ENCODE measurements around the gene ATG7. TPM values are rescaled to one million over a fixed set of nuclear protein-coding genes. Genes with fewer than 3 reads are reported as not detected.

Gene ATG7
- total RNA-seq, 1 experiment from 2014 or later = 25.7 TPM

GRCh38 chr3:11553436-11554235, 281.4 kb downstream of the ATG7 start:
- Histone ChIP-seq H3K4me1 (peaks cover 24% of the 10 kb centered on the region), H3K36me3 (peaks cover 16% of the 10 kb centered on the region), H3K9me3 (replicated peaks) (no peaks in the 10 kb centered on the region), H3K4me3 (no peak overlapping the region), H3K27ac (no peak overlapping the region), H3K27me3 (no peaks in the 10 kb centered on the region)
- no peak for DNase-seq

GRCh38 chr3:11554236-11554610, 282.0 kb downstream of the ATG7 start:
- Histone ChIP-seq H3K4me3 (no peak overlapping the region), H3K27ac (no peak overlapping the region), H3K4me1 (peaks cover 19% of the 10 kb centered on the region), H3K36me3 (peaks cover 19% of the 10 kb centered on the region), H3K27me3 (no peaks in the 10 kb centered on the region), H3K9me3 (replicated peaks) (no peaks in the 10 kb centered on the region)
- DNase-seq = no peak

- no peak for DNase-seq
- H3K27ac ChIP-seq = no peak overlapping the region
- H3K4me1 ChIP-seq = peaks cover 14% of the 10 kb centered on the region
- no peaks in the 10 kb centered on the region for H3K9me3 ChIP-seq (replicated peaks)
- H3K4me3 ChIP-seq = no peak overlapping the region
- H3K27me3 ChIP-seq = no peaks in the 10 kb centered on the region
- H3K36me3 ChIP-seq = peaks cover 19% of the 10 kb centered on the region
Observed at GRCh38 chr3:11554666-11555065, 282.5 kb downstream of the ATG7 start.

GRCh38 chr3:11555211-11555782, 283.1 kb downstream of the ATG7 start:
- Histone ChIP-seq H3K4me3 (no peak overlapping the region), H3K4me1 (peaks cover 14% of the 10 kb centered on the region), H3K36me3 (peaks cover 19% of the 10 kb centered on the region), H3K27ac (no peak overlapping the region), H3K9me3 (replicated peaks) (no peaks in the 10 kb centered on the region), H3K27me3 (no peaks in the 10 kb centered on the region)
- no peak for DNase-seq

- no peak for DNase-seq
- no peaks in the 10 kb centered on the region for H3K9me3 ChIP-seq (replicated peaks)
- H3K4me3 ChIP-seq = no peak overlapping the region
- H3K36me3 ChIP-seq = peaks cover 19% of the 10 kb centered on the region
- H3K27me3 ChIP-seq = no peaks in the 10 kb centered on the region
- no peak overlapping the region for H3K27ac ChIP-seq
- peaks cover 14% of the 10 kb centered on the region for H3K4me1 ChIP-seq
Observed at GRCh38 chr3:11555881-11556633, 283.9 kb downstream of the ATG7 start.

- peak; percentile 84 to 87 for DNase-seq
- Histone ChIP-seq H3K27ac (peak overlapping the region; percentile 41), H3K4me1 (peaks cover 14% of the 10 kb centered on the region), H3K4me3 (no peak overlapping the region), H3K27me3 (no peaks in the 10 kb centered on the region), H3K9me3 (replicated peaks) (no peaks in the 10 kb centered on the region), H3K36me3 (peaks cover 18% of the 10 kb centered on the region)
Observed at GRCh38 chr3:11556851-11557644, 284.9 kb downstream of the ATG7 start.

- Histone ChIP-seq H3K9me3 (replicated peaks) (no peaks in the 10 kb centered on the region), H3K4me1 (peaks cover 14% of the 10 kb centered on the region), H3K27me3 (no peaks in the 10 kb centered on the region), H3K4me3 (no peak overlapping the region), H3K36me3 (peaks cover 15% of the 10 kb centered on the region), H3K27ac (no peak overlapping the region)
- DNase-seq = no peak
Observed at GRCh38 chr3:11558002-11558401, 285.8 kb downstream of the ATG7 start.

- peaks cover 17% of the 10 kb centered on the region for H3K36me3 ChIP-seq
Observed at GRCh38 chr3:11558411-11558903, 286.3 kb downstream of the ATG7 start.

GRCh38 chr3:11558918-11559815, 287.0 kb downstream of the ATG7 start:
- H3K4me1 ChIP-seq = peaks cover 14% of the 10 kb centered on the region
- H3K36me3 ChIP-seq = peaks cover 22% of the 10 kb centered on the region
- no peak for DNase-seq
- no peak overlapping the region for H3K27ac ChIP-seq
- H3K27me3 ChIP-seq = no peaks in the 10 kb centered on the region
- no peaks in the 10 kb centered on the region for H3K9me3 ChIP-seq (replicated peaks)
- no peak overlapping the region for H3K4me3 ChIP-seq

More at GRCh38 chr3:11558411-11558903, 286.3 kb downstream of the ATG7 start:
- Histone ChIP-seq H3K4me1 (peaks cover 14% of the 10 kb centered on the region), H3K4me3 (no peak overlapping the region), H3K27me3 (no peaks in the 10 kb centered on the region), H3K27ac (no peak overlapping the region), H3K9me3 (replicated peaks) (no peaks in the 10 kb centered on the region)
- no peak for DNase-seq

- Histone ChIP-seq H3K36me3 (peaks cover 18% of the 10 kb centered on the region), H3K4me1 (peaks cover 14% of the 10 kb centered on the region)
- DNase-seq = no peak
Observed at GRCh38 chr3:11559816-11560633, 287.8 kb downstream of the ATG7 start.

GRCh38 chr3:11560746-11561145, 288.5 kb downstream of the ATG7 start:
- DNase-seq = no peak
- H3K27ac ChIP-seq = no peak overlapping the region
- H3K4me1 ChIP-seq = peaks cover 14% of the 10 kb centered on the region
- H3K9me3 ChIP-seq (replicated peaks) = no peaks in the 10 kb centered on the region
- peaks cover 18% of the 10 kb centered on the region for H3K36me3 ChIP-seq
- no peak overlapping the region for H3K4me3 ChIP-seq
- no peaks in the 10 kb centered on the region for H3K27me3 ChIP-seq

More at GRCh38 chr3:11559816-11560633, 287.8 kb downstream of the ATG7 start:
- H3K27me3 ChIP-seq = no peaks in the 10 kb centered on the region
- no peak overlapping the region for H3K27ac ChIP-seq
- H3K4me3 ChIP-seq = no peak overlapping the region
- no peaks in the 10 kb centered on the region for H3K9me3 ChIP-seq (replicated peaks)

GRCh38 chr3:11562277-11562881, 290.2 kb downstream of the ATG7 start:
- Histone ChIP-seq H3K27ac (no peak overlapping the region), H3K4me3 (no peak overlapping the region), H3K9me3 (replicated peaks) (no peaks in the 10 kb centered on the region), H3K4me1 (peaks cover 8% of the 10 kb centered on the region), H3K36me3 (peaks cover 16% of the 10 kb centered on the region), H3K27me3 (no peaks in the 10 kb centered on the region)
- no peak for DNase-seq
